ENCODE results near the gene TTC7B.

- TF ChIP-seq POLR2AphosphoS5 (IDR thresholded peaks at IDR 0.05) = no peak
- no peak for TF ChIP-seq CTCF (IDR thresholded peaks at IDR 0.05)
These were observed 41.9 kb downstream of the TTC7B start for GRCh38 chr14:90774316-90774715.

All from prostate gland (tissue), 2 donors.